Fibroblast of gingiva (primary cell): ENCODE measurements around the gene ZDHHC6.
A peak's percentile ranks its signal among the peaks of the same experiment; 100 is the strongest.
"Not testable (repeated sequence)": the region's sequence is repeated elsewhere in the genome, so short reads cannot be mapped to it uniquely, and the experiment has no call there.

Source experiments
- DNase-seq: peaks from one replicate; pipeline ENCODE4 v3.0.0-alpha.2; 2011; ENCODE audit warnings: low read depth

Gene ZDHHC6, protein sequence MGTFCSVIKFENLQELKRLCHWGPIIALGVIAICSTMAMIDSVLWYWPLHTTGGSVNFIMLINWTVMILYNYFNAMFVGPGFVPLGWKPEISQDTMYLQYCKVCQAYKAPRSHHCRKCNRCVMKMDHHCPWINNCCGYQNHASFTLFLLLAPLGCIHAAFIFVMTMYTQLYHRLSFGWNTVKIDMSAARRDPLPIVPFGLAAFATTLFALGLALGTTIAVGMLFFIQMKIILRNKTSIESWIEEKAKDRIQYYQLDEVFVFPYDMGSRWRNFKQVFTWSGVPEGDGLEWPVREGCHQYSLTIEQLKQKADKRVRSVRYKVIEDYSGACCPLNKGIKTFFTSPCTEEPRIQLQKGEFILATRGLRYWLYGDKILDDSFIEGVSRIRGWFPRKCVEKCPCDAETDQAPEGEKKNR

DNA sequence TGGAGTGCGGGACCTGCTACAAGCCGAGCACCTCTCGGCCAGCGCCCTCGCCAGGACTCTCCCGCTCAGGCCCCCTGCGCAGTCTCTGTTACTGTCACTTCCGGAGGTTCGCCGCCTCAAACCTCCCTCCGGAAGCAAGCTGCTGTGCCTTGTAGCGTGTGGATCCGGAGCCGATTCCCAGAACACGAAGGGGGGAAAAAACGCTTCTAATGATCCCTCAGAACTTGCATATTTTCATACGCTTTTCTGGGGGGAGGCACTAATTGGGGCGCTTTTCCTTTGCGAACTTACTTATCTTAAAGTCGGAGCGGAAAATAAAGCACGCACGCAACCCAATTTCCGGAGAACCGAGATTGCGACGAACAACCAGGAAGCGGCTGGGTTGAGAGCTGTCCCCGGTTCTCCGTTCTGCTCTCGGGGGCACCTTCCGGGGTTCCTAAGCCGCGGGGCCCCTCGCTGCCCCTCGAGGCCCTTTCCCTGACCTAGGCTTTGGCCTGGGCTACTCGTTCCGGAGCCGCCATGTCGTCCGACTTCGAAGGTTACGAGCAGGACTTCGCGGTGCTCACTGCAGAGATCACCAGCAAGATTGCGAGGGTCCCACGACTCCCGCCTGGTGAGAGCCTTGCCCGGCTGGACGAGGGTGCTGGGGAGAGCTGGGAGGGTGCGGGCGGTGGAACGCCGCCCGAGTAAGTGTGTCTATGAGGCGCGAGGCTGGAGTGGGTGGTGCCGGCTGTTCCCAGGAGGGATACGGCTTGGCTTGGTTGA is at the start of gene ZDHHC6, which contains the start of gene VTI1A:
Gene ZDHHC6, minus strand, starts transcription at position 60 of the 765 bp plus-strand sequence. CDS start 1,478 bp downstream, outside the sequence.
Gene VTI1A, plus strand, starts transcription at position 361 of the 765 bp plus-strand sequence. Its CDS starts 159 bp downstream, at position 520.
- peak; percentile 81 for DNase-seq

DNA sequence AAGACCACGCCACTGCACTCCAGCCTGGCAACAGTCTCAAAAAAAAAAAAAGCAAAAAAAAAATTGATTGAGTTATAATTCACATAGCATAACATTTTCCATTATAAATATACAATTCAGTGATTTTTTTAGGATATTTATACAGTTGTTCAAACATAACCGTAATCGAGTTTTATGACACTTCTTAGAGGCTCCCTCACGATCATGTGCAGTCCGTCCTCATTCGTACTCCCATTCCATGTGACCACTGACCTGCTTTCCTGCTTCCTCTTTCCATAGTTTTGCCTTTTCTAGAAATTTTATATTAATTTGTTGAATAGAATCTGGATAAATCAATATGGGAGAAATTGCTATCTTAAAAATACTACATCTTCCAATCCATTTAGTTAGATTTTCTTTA is 46.0 kb upstream of the ZDHHC6 start:
- DNase-seq = no peak

DNA sequence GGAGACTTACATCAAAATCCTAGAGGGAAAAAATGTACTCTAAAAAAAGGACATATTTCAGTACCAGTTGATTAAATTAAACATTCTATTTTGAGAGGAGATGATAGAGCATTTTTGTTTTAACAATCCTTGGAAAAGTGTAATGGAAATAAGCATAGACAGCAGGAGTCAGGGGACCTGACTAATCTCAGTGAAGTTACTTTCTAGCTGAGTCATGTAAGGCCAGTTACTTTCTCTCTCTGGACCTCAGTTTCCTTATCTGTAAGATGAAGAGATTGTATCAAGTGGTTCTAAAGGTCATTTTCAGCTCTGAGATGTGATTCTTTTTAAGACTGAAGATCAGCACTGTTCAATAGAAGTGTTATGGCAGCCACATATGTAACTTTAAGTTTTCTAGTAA is 44.4 kb upstream of the ZDHHC6 start:
- no peak for DNase-seq

DNA sequence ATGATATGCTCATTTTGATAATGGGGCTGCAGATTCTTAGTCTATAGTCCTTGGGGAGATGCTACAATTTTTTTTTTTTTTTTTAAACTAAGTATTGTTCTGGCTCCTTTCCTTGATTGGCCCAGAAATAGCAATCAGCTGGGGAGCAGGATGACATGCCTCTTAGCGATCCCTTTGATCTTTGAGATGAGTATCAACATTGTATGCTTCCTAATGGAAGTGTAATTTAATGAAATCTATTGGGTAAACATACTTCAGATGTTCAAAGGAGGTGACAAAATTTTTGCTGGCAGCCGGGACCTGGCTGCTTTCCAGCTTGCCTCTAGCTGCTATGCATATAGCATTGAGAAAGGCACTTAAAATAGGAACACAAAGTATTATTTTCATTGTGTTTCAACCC is 43.8 kb upstream of the ZDHHC6 start:
- DNase-seq = peak; percentile 27

- no peak for DNase-seq
Observed at GRCh38 chr10:112487964-112488363, 41.2 kb upstream of the ZDHHC6 start.

DNA sequence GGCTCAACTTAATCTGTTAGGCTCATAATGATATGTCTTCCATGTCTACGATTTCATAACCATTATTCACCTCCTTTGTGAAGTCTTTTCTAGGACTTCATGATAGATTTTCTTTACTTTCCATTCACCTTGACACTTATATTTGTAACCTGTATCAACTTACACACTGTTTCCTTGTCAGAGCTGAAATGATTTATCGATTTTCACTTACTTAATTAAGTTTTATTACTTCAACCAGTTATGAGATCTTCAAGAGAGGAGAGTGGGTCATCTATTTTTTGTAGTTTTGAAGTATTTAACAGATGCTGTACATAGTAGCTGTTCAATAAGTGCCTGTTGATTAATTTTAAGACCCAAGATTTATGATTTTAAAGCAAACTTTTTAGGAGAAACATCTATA is 37.7 kb upstream of the ZDHHC6 start:
- DNase-seq = no peak

- DNase-seq = no peak
Observed at GRCh38 chr10:112481602-112482001, 34.9 kb upstream of the ZDHHC6 start.

DNA sequence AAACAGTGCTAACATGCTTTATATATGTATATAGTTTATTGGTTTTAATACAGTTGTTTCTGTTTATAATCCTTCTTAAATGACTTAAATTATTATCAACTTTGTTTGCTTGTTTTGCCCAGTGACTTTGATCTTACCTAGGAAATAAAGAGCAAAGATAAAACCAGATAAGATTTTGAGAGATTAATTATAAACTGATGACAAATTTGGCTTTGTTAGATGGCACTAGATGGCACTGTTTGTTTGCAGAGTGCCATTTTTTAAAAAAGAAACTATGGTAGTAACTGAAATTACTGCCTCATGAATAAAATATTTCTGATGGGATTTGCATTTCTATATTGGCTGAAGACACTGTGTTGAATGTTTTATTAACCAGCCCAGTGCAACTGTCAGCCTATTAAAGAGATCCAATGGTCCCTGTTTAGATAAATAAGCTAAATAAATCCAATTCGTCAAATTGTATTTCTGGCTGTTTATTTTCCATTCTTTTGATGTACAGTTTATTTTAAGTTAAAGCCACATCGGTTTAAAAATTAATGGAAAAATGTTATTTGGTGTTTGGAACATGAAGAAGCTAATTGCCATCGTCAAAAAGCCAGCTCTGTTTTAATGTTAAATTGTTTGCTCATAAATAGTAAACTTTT is 29.0 kb upstream of the ZDHHC6 start:
- DNase-seq = peak; percentile 9

- DNase-seq = peak; percentile 48
Observed at GRCh38 chr10:112471878-112472487, 25.3 kb upstream of the ZDHHC6 start.

DNA sequence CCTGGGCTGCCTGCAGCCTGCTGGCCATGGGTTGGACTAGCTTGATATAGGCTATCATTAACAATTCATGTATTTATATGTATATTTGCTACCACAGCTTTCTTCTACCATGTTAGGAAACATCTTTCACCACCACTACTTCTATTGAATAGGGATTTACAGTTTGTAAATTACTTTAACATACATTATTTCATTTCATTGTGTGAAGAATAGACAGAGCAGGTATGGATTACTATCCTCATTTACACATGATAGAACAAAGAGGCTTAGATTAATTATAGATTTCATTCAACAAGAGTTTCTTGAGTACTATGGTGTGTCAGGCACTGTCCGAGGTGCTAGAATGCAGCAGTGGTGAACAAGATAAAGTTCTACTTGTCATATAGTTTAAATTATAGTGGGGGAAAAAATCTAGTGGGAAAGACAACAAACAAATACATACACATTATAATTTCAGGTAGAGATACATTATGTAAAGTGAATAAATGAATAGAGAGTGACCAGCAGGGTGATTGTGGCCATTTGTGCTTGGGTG is 20.9 kb upstream of the ZDHHC6 start:
- DNase-seq = no peak

DNA sequence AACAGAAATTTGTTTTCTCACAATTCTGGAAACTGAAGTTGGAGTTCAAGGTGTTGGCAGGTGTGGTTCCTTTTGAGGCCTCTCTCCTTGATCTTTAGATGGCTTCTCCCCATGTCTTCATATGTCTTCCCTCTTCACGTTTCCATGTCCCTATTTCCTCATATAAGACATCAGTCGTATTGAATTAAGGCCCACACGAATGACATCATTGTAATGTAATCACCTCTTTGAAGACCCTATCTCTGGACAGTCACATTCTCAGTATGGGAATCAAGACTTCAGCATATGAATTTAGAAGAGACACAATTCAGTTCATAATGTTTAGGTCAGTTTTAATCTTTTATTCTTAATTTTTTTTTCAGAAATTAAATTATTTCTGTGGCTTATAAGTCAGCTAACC is 20.1 kb upstream of the ZDHHC6 start:
- DNase-seq = no peak

- no peak for DNase-seq
Observed at GRCh38 chr10:112465299-112465883, 18.7 kb upstream of the ZDHHC6 start.

DNA sequence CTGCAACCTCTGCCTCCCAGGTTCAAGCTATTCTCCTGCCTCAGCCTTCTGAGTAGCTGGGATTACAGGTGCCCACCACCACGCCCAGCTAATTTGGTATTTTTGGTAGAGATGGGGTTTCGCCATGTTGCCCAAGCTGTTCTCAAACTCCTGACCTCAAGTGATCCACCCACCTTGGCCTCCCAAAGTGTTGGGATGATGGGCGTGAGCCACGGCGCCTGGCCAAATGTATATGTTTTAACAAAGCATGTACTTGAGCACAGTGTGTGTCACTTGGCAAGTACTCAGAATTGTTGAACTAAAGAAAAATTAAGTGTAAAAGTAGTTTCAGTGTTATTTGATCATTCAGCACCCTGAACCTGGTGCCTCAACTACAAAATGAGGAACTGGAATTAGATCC is 17.4 kb upstream of the ZDHHC6 start:
- not testable (repeated sequence) for DNase-seq

GRCh38 chr10:112461029-112461887 is 14.5 kb upstream of the ZDHHC6 start:
- DNase-seq = peak; percentile 38

GRCh38 chr10:112460366-112460765 is 13.7 kb upstream of the ZDHHC6 start:
- no peak for DNase-seq

GRCh38 chr10:112456533-112456932 is 9.8 kb upstream of the ZDHHC6 start:
- DNase-seq = no peak

DNA sequence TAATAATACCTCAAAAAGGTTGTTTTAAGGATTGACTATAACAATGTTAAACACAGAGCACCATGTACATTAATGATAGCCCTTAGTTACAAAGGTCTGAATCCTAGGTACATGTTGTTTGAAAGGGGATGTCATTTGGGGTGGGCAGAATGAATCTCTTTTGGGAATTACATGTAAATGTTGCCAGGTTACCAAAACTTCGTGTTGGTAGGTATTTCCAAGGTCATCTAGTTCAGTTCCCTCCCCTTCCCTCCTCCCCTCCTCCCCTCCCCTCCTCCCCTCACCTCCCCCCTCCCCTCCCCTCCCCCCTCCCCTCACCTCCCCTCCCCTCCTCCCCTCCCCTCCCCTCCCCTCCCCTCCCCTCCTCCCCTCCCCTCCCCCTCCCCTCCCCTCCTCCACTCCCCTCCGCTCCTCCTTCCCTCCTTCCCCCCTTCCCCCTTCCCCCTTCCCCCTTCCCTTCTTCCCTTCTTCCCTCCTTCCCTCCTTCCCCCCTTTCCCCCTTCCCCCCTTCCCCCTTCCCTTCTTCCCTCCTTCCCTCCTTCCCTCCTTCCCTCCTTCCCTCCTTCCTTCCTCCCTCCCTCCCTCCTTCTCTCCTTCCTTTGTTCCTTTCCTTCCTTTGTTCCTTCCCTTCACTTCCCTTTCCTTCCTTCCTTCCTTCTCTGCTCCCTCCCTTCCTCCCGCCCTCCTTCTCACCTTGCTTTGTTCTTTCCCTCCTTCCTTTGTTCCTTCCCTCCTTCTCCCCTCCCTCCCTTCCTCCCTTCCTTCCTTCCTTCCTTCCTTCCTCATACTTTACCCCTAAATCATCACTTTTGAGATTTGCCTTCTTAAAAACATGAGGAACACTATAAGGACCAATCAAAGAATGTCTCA is 8.4 kb upstream of the ZDHHC6 start:
- no peak for DNase-seq

DNA sequence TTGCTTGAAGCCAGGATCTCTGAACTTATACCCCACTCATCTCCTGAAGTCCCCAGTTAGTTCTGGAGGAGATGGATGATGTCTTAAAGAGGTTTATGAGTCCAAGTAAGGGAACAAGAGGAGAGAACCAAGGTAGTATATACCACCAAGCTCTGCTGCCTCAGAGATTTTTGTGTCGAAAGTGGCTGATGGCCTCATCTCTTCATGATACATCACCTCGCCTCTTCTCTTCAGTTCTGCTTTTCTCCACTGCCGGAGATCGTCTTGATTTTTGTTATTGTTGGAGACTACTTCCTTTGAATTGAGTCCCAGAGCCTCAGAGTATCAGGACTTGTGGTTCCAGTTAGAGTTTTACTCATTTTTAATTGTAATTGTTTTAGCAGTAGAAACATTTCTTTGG is 2.2 kb upstream of the ZDHHC6 start:
- DNase-seq = no peak

DNA sequence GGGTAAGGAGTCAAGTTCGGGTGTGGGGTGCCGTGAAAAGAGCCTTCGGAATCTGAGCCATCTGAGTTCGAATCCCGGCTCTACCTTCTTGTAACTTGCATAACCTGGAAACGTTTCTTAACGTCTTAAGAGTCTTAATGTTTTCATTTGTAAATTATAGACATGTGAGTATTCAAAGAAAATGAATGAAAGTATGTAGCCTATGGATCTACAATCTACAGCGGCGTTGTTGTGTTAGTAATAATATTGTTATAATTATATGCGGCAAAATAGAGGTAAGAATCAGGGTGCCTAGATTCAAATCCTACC is 860 bp upstream of the ZDHHC6 start:
- DNase-seq = no peak
